T-helper 2 cell treated with Interferon-gamma antibody and Interleukin-4, amounts not matched to agents 5 μg/mL and 100 μg/mL, for 36 hours (primary cell): Measurements from ENCODE around the gene PRUNE2.

ENCODE experiments used
- DNase-seq: peaks from one replicate; pipeline ENCODE4 v3.0.0; 2021; ENCODE audit warnings: low spot score
- H3K27ac Mint-ChIP-seq: one replicate; pipeline ENCODE4 v1.8.0; 2021; ENCODE audit warnings: mild to moderate bottlenecking, mixed read lengths
- H3K27me3 Mint-ChIP-seq: one replicate; pipeline ENCODE4 v1.8.0; 2021; ENCODE audit warnings: low read depth, mixed read lengths
- H3K36me3 Mint-ChIP-seq: one replicate; pipeline ENCODE4 v1.8.0; 2021; ENCODE audit warnings: low read depth, mixed read lengths
- H3K4me1 Mint-ChIP-seq: one replicate; pipeline ENCODE4 v1.8.0; 2021; ENCODE audit warnings: low read depth, mixed read lengths
- H3K4me3 Mint-ChIP-seq: one replicate; pipeline ENCODE4 v1.8.0; 2022; ENCODE audit warnings: mild to moderate bottlenecking, moderate library complexity, mixed read lengths
- H3K9me3 Mint-ChIP-seq: one replicate; pipeline ENCODE4 v1.8.0; 2021; ENCODE audit warnings: mixed read lengths

The PRUNE2 gene

DNA sequence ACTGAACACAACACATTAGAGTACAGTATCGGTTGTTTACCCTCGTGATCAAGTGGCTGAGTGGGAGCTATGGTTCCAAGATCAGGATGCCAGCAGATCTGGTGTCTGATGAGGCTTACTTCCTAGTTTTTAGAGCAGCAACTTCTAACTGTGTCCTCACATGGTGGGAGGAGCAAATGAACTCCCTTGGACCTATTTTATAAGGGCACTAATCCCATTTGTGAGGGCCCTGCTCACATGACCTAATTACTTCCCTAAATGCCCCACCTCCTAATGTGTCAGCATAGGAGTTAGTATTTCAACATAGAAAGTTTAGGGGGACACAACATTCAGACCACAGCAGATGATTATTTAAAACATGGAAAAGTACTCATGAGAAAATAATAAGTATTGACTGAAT lies 335.1 kb downstream of the PRUNE2 start:
- Mint-ChIP-seq H3K4me1 (peaks cover 23% of the 10 kb centered on the region), H3K36me3 (peaks cover 5% of the 10 kb centered on the region), H3K4me3 (peak overlapping the region; percentile 64), H3K9me3 (peaks cover 12% of the 10 kb centered on the region), H3K27ac (peak overlapping the region; percentile 2), H3K27me3 (peaks cover 5% of the 10 kb centered on the region)
- no peak for DNase-seq

DNA sequence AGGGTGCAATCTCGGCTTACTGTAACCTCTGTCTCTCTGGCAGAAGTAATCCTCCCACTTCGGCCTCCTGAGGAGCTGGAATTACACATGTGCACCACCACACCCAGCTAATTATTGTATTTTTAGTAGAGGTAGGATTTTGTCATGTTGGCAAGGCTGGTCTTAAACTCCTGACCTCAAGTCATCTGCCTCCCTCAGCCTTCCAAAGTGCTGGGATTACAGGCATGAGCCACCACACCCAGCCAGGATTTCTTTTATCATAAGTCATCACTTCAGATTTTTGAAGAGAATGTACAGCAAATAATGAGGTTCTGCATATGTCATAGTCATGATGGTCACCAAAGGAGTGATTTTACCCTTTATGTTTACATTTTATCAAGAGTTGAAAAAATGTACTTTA lies 338.8 kb downstream of the PRUNE2 start:
- Mint-ChIP-seq H3K4me1 (peaks cover 31% of the 10 kb centered on the region), H3K27me3 (peaks cover 2% of the 10 kb centered on the region), H3K27ac (no peak overlapping the region), H3K4me3 (no peak overlapping the region), H3K36me3 (peaks cover 5% of the 10 kb centered on the region), H3K9me3 (peaks cover 12% of the 10 kb centered on the region)
- no peak for DNase-seq

DNA sequence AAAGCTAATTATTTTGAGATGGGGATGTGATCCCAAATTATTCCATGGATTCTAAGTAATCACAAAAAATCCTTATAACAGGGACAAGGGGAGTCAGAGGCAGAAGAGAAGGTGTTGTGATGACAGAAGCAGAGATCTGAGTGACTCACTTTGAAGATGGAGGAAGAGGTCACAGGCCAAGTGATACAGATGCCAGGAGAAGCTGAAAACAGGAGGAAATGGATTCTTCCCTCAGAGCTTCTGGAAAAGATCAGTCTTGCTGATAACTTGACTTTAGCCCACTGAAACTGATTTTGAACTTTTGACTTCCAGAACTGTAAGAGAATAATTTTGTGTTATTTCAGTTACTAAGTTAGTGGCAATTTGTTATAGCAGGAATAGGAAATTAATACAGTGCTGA lies 341.6 kb downstream of the PRUNE2 start:
- DNase-seq, result no peak
- Mint-ChIP-seq H3K4me1 (peaks cover 17% of the 10 kb centered on the region), H3K27me3 (peaks cover 2% of the 10 kb centered on the region), H3K27ac (no peak overlapping the region), H3K4me3 (no peak overlapping the region), H3K9me3 (no peaks in the 10 kb centered on the region), H3K36me3 (peaks cover 3% of the 10 kb centered on the region)

GRCh38 chr9:76562511-76562911 lies 343.4 kb downstream of the PRUNE2 start:
- Mint-ChIP-seq H3K4me1 (peaks cover 17% of the 10 kb centered on the region), H3K36me3 (peaks cover 2% of the 10 kb centered on the region), H3K27me3 (no peaks in the 10 kb centered on the region), H3K9me3 (peaks cover 6% of the 10 kb centered on the region), H3K27ac (no peak overlapping the region), H3K4me3 (no peak overlapping the region)
- no peak for DNase-seq

DNA sequence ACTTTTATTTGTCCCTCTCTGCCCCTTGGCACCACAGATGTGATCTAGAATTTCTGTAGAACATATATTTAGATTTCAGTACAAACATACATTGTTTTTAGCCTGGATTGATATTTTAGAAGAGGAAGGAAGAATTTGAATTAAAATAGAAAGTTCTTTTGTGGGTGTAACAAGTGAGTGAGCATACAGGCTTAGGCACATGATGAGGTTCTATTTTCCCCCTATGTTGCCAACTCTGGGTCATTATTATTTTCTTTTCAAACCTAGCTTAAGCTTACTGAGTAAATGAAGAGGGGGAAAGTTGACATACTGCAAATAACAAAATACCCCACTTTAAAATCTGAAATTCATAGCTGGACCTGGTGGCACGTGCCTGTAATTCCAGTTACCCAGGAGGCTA lies 344.0 kb downstream of the PRUNE2 start:
- no peak for DNase-seq
- no peak overlapping the region for H3K27ac Mint-ChIP-seq
- no peaks in the 10 kb centered on the region for H3K36me3 Mint-ChIP-seq
- H3K4me3 Mint-ChIP-seq, result no peak overlapping the region
- no peaks in the 10 kb centered on the region for H3K27me3 Mint-ChIP-seq
- peaks cover 17% of the 10 kb centered on the region for H3K4me1 Mint-ChIP-seq
- peaks cover 6% of the 10 kb centered on the region for H3K9me3 Mint-ChIP-seq
